ENCODE results near the gene SNCB.
"Not testable (repeated sequence)": the region's sequence is repeated elsewhere in the genome, so short reads cannot be mapped to it uniquely, and the experiment has no call there.

SNCB gene

GRCh38 chr5:176614805-176615478, 15.4 kb downstream of the SNCB start:
- H3K4me3 Mint-ChIP-seq = no peak overlapping the region
- no peak for DNase-seq (ENCODE audit: low spot score)
- peaks cover 58% of the 10 kb centered on the region for H3K27me3 Mint-ChIP-seq (ENCODE audit: low read depth)
- H3K27ac Mint-ChIP-seq = no peak overlapping the region
- H3K36me3 Mint-ChIP-seq (ENCODE audit: low read depth) = peaks cover 1% of the 10 kb centered on the region
- H3K4me1 Mint-ChIP-seq (ENCODE audit: low read depth) = peaks cover 2% of the 10 kb centered on the region
- H3K9me3 Mint-ChIP-seq = no peaks in the 10 kb centered on the region

- no peak for DNase-seq (ENCODE audit: low spot score)
- H3K27me3 Mint-ChIP-seq (ENCODE audit: low read depth) = peaks cover 48% of the 10 kb centered on the region
- H3K4me3 Mint-ChIP-seq = no peak overlapping the region
- peaks cover 6% of the 10 kb centered on the region for H3K4me1 Mint-ChIP-seq (ENCODE audit: low read depth)
- no peaks in the 10 kb centered on the region for H3K36me3 Mint-ChIP-seq (ENCODE audit: low read depth)
- no peaks in the 10 kb centered on the region for H3K9me3 Mint-ChIP-seq
- H3K27ac Mint-ChIP-seq = no peak overlapping the region
Measured at GRCh38 chr5:176612855-176613254, 17.5 kb downstream of the SNCB start.

GRCh38 chr5:176612008-176612407, 18.3 kb downstream of the SNCB start:
- Mint-ChIP-seq H3K27ac (no peak overlapping the region), H3K4me3 (no peak overlapping the region), H3K4me1 (ENCODE audit: low read depth) (peaks cover 6% of the 10 kb centered on the region), H3K9me3 (no peaks in the 10 kb centered on the region), H3K27me3 (ENCODE audit: low read depth) (peaks cover 46% of the 10 kb centered on the region), H3K36me3 (ENCODE audit: low read depth) (no peaks in the 10 kb centered on the region)
- no peak for DNase-seq (ENCODE audit: low spot score)

- no peak overlapping the region for H3K27ac Mint-ChIP-seq
- H3K9me3 Mint-ChIP-seq = no peaks in the 10 kb centered on the region
Measured at GRCh38 chr5:176611435-176611834, 18.9 kb downstream of the SNCB start.

GRCh38 chr5:176610435-176610773, 19.9 kb downstream of the SNCB start:
- no peak for DNase-seq (ENCODE audit: low spot score)
- Mint-ChIP-seq H3K27ac (no peak overlapping the region), H3K9me3 (no peaks in the 10 kb centered on the region), H3K36me3 (ENCODE audit: low read depth) (no peaks in the 10 kb centered on the region), H3K4me1 (ENCODE audit: low read depth) (peaks cover 6% of the 10 kb centered on the region), H3K27me3 (ENCODE audit: low read depth) (peaks cover 34% of the 10 kb centered on the region), H3K4me3 (peak overlapping the region; percentile 76)

More at GRCh38 chr5:176611435-176611834, 18.9 kb downstream of the SNCB start:
- peak; percentile 67 for DNase-seq (ENCODE audit: low spot score)
- Mint-ChIP-seq H3K4me1 (ENCODE audit: low read depth) (peaks cover 6% of the 10 kb centered on the region), H3K36me3 (ENCODE audit: low read depth) (no peaks in the 10 kb centered on the region), H3K27me3 (ENCODE audit: low read depth) (peaks cover 45% of the 10 kb centered on the region), H3K4me3 (no peak overlapping the region)

GRCh38 chr5:176609724-176610434, 20.5 kb downstream of the SNCB start, which contains the start of gene GPRIN1:
GPRIN1 (minus strand) TSS chr5:176610156; CDS start chr5:176599834, 10,322 bp downstream.
- DNase-seq (ENCODE audit: low spot score) = peak; percentile 74
- Mint-ChIP-seq H3K36me3 (ENCODE audit: low read depth) (no peaks in the 10 kb centered on the region), H3K9me3 (no peaks in the 10 kb centered on the region), H3K27me3 (ENCODE audit: low read depth) (peaks cover 32% of the 10 kb centered on the region), H3K27ac (peak within 1 kb of the TSS; percentile 42), H3K4me1 (ENCODE audit: low read depth) (peaks cover 6% of the 10 kb centered on the region), H3K4me3 (peak within 1 kb of the TSS; percentile 88)

- DNase-seq (ENCODE audit: low spot score) = no peak
- Mint-ChIP-seq H3K4me3 (peak overlapping the region; percentile 88), H3K27me3 (ENCODE audit: low read depth) (peaks cover 31% of the 10 kb centered on the region), H3K4me1 (ENCODE audit: low read depth) (peaks cover 6% of the 10 kb centered on the region), H3K9me3 (no peaks in the 10 kb centered on the region), H3K36me3 (ENCODE audit: low read depth) (no peaks in the 10 kb centered on the region), H3K27ac (no peak overlapping the region)
Measured at GRCh38 chr5:176608937-176609723, 21.2 kb downstream of the SNCB start.

GRCh38 chr5:176608142-176608705, 22.1 kb downstream of the SNCB start:
- peaks cover 6% of the 10 kb centered on the region for H3K4me1 Mint-ChIP-seq (ENCODE audit: low read depth)
- H3K36me3 Mint-ChIP-seq (ENCODE audit: low read depth) = no peaks in the 10 kb centered on the region
- H3K27ac Mint-ChIP-seq = no peak overlapping the region
- no peak for DNase-seq (ENCODE audit: low spot score)
- H3K9me3 Mint-ChIP-seq = no peaks in the 10 kb centered on the region
- peak overlapping the region; percentile 88 for H3K4me3 Mint-ChIP-seq
- H3K27me3 Mint-ChIP-seq (ENCODE audit: low read depth) = peaks cover 33% of the 10 kb centered on the region

GRCh38 chr5:176606875-176607274, 23.5 kb downstream of the SNCB start:
- Mint-ChIP-seq H3K27me3 (ENCODE audit: low read depth) (peaks cover 27% of the 10 kb centered on the region), H3K9me3 (no peaks in the 10 kb centered on the region), H3K4me3 (no peak overlapping the region), H3K4me1 (ENCODE audit: low read depth) (peaks cover 6% of the 10 kb centered on the region), H3K27ac (no peak overlapping the region), H3K36me3 (ENCODE audit: low read depth) (no peaks in the 10 kb centered on the region)
- no peak for DNase-seq (ENCODE audit: low spot score)

GRCh38 chr5:176606032-176606431, 24.3 kb downstream of the SNCB start:
- Mint-ChIP-seq H3K4me1 (ENCODE audit: low read depth) (peaks cover 6% of the 10 kb centered on the region), H3K27me3 (ENCODE audit: low read depth) (peaks cover 21% of the 10 kb centered on the region), H3K9me3 (no peaks in the 10 kb centered on the region), H3K4me3 (no peak overlapping the region), H3K36me3 (ENCODE audit: low read depth) (no peaks in the 10 kb centered on the region), H3K27ac (no peak overlapping the region)
- no peak for DNase-seq (ENCODE audit: low spot score)

- no peak overlapping the region for H3K4me3 Mint-ChIP-seq
- no peaks in the 10 kb centered on the region for H3K9me3 Mint-ChIP-seq
- H3K36me3 Mint-ChIP-seq (ENCODE audit: low read depth) = no peaks in the 10 kb centered on the region
Measured at GRCh38 chr5:176603091-176603490, 27.2 kb downstream of the SNCB start.

GRCh38 chr5:176601901-176602482, 28.3 kb downstream of the SNCB start:
- Mint-ChIP-seq H3K36me3 (ENCODE audit: low read depth) (no peaks in the 10 kb centered on the region), H3K4me1 (ENCODE audit: low read depth) (no peaks in the 10 kb centered on the region), H3K9me3 (no peaks in the 10 kb centered on the region), H3K4me3 (no peak overlapping the region), H3K27ac (no peak overlapping the region), H3K27me3 (ENCODE audit: low read depth) (peaks cover 6% of the 10 kb centered on the region)
- no peak for DNase-seq (ENCODE audit: low spot score)

More at GRCh38 chr5:176603091-176603490, 27.2 kb downstream of the SNCB start:
- no peak overlapping the region for H3K27ac Mint-ChIP-seq
- no peak for DNase-seq (ENCODE audit: low spot score)
- H3K4me1 Mint-ChIP-seq (ENCODE audit: low read depth) = no peaks in the 10 kb centered on the region
- peaks cover 11% of the 10 kb centered on the region for H3K27me3 Mint-ChIP-seq (ENCODE audit: low read depth)

- H3K36me3 Mint-ChIP-seq (ENCODE audit: low read depth); H3K27ac Mint-ChIP-seq; H3K9me3 Mint-ChIP-seq; DNase-seq (ENCODE audit: low spot score); H3K27me3 Mint-ChIP-seq (ENCODE audit: low read depth); H3K4me1 Mint-ChIP-seq (ENCODE audit: low read depth); H3K4me3 Mint-ChIP-seq: not testable (repeated sequence)
Measured at GRCh38 chr5:176599749-176600430, 30.4 kb downstream of the SNCB start.

All from T-helper 2 cell treated with Interferon-gamma antibody and Interleukin-4, amounts not matched to agents 5 μg/mL and 100 μg/mL, for 36 hours (primary cell).